OCI-M2 (cell line): ENCODE measurements around the gene IL1F10.

Experiments
- DNase-seq: peaks from one replicate; lab custom pipeline; 2025; ENCODE audit not compliant: unreplicated experiment; lab: John Stamatoyannopoulos, UW

The IL1F10 gene

GRCh38 chr2:113058998-113059960 lies 8.5 kb upstream of the IL1F10 start, which contains the start of gene IL36RN:
TSS of gene IL36RN (plus strand) at chr2:113059198. CDS start at chr2:113059439, 241 bp downstream.
- DNase-seq, result no peak

GRCh38 chr2:113060396-113060795 lies 7.4 kb upstream of the IL1F10 start:
- DNase-seq, result no peak

GRCh38 chr2:113060796-113061195 lies 7.0 kb upstream of the IL1F10 start:
- no peak for DNase-seq

- DNase-seq, result no peak
Observed at GRCh38 chr2:113061241-113061640, 6.5 kb upstream of the IL1F10 start.

- no peak for DNase-seq
Observed at GRCh38 chr2:113061896-113062770, 5.6 kb upstream of the IL1F10 start.

GRCh38 chr2:113064281-113064680 lies 3.5 kb upstream of the IL1F10 start:
- DNase-seq, result no peak

- DNase-seq, result no peak
Observed at GRCh38 chr2:113064898-113065297, 2.9 kb upstream of the IL1F10 start.

GRCh38 chr2:113068249-113068648 lies 479 bp downstream of the IL1F10 start:
- no peak for DNase-seq

GRCh38 chr2:113068706-113069485 lies 1.1 kb downstream of the IL1F10 start:
- DNase-seq, result no peak

GRCh38 chr2:113069676-113070605 lies 2.2 kb downstream of the IL1F10 start:
- no peak for DNase-seq

- DNase-seq, result no peak
Observed at GRCh38 chr2:113070606-113070975, 2.8 kb downstream of the IL1F10 start.

- DNase-seq, result no peak
Observed at GRCh38 chr2:113072584-113072983, 4.8 kb downstream of the IL1F10 start.

- no peak for DNase-seq
Observed at GRCh38 chr2:113073325-113073834, 5.6 kb downstream of the IL1F10 start.

- DNase-seq, result no peak
Observed at GRCh38 chr2:113075030-113075429, 7.3 kb downstream of the IL1F10 start.

- DNase-seq, result no peak
Observed at GRCh38 chr2:113075600-113075999, 7.8 kb downstream of the IL1F10 start.

GRCh38 chr2:113076954-113077669 lies 9.3 kb downstream of the IL1F10 start:
- no peak for DNase-seq

GRCh38 chr2:113077921-113078320 lies 10.2 kb downstream of the IL1F10 start:
- DNase-seq, result no peak

- DNase-seq, result no peak
Observed at GRCh38 chr2:113078350-113078839, 10.6 kb downstream of the IL1F10 start.

GRCh38 chr2:113079131-113079530 lies 11.4 kb downstream of the IL1F10 start:
- DNase-seq, result no peak
